GM18858 (cell line): ENCODE measurements around the gene NR3C2.
A peak's percentile ranks its signal among the peaks of the same experiment; 100 is the strongest.

ENCODE experiments used
- ATAC-seq: cut with Tn5 transposase; IDR thresholded peaks from one replicate; pipeline ENCODE4 v1.9.1; 2021; ENCODE audit not compliant: unreplicated experiment

Gene NR3C2

DNA sequence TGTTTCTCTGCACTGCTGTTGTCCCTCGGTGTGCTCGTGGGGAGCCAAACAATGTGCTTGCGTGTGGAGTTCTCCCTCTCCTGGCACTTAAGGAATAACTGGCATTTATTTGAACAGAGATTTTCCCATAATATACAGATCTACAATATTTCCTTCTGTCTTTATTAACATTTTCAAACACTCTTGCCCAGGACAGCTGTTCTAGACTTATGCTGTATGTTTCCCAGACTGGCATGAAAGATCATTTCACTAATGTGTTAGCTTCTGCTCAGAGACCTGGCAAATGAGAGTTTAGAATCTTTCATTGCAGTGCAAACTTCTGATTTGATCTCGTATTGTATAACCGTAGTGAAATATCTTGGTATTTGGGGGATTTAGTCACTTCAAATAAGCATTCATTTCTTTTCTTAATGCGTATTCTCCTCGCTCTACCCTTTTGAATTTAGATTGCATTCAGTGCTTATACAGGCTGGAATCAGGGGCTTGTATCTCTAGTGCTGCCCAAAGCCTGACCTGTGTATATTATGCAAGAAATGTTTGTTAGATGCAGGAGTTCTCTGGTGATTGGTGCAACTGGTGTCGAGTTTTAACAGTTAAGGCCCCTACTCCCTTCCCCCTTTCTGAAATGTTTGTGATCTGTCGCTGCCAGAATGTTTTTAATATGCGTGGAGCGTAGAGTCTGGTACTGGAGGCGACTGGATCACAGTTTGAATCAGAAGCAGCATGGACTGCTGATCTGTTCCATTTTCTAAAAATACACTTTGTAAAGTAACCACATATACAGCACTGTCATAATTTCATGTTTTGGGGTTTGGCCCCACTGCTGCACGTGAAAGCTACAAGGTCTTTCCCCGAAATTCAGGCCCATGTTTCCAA lies 384.0 kb downstream of the NR3C2 start:
- ATAC-seq: no peak

DNA sequence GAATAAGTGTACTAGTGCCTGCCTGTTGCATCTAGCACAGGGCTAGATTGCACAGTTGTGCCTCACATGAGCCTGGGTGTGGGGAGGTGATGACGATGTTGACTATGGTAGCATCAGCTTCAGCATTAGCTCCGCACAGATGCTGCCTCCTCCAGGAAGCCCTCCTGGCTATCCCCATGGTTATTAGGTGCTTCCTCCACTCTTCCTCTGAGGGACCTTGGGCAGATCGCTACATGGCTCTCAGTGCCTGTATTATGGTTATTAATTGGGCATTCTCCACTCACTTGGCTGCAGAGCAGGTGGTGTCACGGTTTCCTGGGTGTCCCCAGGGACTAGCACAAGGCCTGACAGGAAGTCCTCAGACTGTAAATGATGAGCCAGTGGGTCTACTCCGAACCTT lies 384.7 kb downstream of the NR3C2 start:
- peak; percentile 30 for ATAC-seq

DNA sequence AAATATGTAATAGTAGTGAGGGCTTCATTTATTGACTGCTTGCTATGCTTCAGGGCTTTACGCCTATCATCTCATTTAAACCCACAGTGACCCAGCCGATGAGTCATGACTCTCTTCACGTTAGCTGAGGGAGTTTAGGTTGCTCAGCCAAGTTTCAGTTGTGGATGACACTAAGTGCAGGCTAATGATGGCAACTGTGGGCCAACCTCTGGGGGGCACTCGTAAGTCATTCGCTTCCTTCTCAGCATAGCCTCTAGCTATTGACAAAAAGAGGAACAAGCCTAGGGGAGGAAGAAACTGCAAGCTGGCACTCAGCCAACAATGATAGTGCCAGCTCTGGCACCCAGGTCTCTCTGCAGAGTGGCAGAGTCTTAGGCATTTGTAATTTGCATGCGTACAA lies 385.3 kb downstream of the NR3C2 start:
- peak; percentile 79 for ATAC-seq

DNA sequence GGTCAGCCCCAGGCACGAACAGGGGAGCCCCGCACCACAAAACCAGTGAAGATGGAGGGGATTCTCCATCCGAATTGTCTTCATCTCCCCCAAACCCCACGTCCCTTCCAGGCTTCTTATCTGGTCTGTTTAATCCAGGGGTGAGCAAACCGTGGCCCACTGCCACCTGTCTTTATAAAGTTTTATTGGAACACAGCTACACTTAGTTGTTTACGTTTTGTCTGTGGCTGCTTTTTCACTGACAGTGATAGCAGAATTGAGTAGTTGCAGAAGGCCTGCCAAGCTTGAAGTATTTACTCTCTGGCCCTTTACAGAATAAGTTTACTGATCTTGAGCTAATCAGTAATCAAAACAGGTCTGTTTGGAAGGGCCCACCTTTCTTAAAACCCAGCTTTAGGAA lies 386.4 kb downstream of the NR3C2 start:
- no peak for ATAC-seq

DNA sequence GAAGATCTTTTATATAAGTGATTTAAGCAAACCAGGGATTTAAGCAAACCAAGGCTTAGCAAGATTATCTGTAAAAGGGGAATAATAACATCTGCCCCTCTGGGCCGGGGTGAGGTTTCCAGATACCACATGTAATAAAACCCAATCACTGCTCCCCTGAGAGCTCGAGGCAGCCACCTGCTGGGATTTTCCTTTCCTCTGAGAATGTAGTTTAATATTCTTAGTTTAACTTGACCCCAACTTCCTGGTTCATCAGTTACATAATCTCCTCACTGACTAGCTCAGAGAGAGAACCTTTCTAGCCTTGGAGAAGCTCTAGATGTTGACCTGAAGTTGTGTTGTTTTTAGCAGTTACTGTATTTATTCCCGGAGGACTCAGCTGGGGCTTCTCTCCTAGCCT lies 387.9 kb downstream of the NR3C2 start:
- ATAC-seq: no peak

- ATAC-seq: no peak
These were observed 388.8 kb downstream of the NR3C2 start for GRCh38 chr4:148053298-148054003.

DNA sequence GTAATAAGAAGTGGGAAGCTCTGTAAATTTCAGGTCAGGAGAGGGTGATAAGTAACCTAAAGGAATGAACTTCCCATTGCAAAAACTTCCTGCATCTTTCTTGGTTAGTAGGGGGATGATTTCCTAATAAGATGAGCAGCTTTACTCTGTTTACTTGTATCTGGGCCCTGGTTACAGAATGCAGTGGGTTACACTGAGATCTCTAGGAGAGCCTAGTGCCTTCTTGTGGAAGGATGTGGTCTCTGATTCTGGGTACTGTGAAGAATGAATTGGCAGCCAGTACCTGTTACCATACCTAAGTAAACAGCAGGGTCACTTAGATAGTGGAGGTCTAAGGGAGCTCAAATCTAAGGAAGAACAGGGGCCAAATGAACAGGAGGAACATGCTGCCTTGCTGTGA lies 389.8 kb downstream of the NR3C2 start:
- ATAC-seq: no peak

DNA sequence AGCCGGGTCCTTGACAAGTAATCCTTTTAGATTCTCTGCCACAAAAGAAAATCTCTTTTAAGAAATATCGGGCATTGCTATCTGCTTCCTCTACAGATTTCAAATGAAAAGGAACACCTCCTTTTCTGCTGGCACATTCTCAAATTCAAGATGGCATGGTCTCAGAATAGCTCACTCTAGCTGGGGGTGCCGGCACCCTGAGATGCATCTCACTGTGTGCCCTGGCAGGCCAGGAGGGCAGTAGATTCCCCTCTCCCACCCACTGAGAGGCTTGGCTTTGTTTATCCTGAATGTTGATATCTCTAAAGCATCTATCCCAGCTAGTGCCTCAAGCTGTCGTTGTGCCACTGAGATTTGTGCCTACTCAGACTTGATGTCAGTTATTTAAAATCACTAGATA lies 390.8 kb downstream of the NR3C2 start:
- ATAC-seq: no peak

GRCh38 chr4:148048598-148048997 lies 393.6 kb downstream of the NR3C2 start:
- ATAC-seq: no peak

DNA sequence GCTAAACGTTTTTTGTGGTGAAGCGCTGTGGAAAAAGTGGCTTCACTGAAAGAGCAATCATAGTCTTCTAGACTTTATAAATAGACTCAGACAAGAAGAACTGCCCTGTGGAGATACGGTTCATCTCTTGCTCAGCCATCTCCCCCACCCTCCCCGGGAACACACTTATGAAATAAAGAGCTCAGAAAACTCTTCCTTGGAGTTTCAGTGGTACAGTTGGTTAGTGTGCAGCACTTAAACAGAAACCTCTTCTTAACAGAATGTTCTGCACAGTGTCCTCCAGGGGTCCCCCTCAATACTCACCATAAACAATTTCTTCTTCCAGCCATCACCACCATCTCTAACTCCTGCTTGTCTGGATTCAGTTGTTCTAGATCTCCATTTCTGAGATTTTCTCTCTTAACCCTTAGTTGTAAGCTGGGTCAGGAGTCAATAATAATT lies 397.3 kb downstream of the NR3C2 start:
- peak; percentile 96 for ATAC-seq

- no peak for ATAC-seq
These were observed 397.9 kb downstream of the NR3C2 start for GRCh38 chr4:148044089-148044911.

- ATAC-seq: no peak
These were observed 400.4 kb downstream of the NR3C2 start for GRCh38 chr4:148041606-148042329.

DNA sequence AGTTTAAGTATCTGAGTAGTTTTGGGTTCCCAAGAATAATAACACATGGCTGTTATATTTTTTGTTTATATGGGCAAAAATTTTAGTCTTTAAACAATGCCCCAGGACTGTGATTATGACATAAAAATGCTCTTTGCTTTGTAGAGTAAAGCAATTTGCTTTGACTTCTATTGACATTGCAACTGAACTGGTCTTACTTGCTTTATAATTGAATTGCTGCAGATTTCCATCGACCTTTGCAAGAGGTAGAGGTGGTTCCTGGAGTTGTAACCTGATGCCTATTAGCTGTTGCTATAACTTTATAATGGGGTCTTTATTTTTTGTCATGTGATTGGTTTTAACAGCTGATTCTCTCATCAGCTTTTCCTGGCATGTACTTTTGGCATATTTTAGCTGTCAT lies 407.4 kb downstream of the NR3C2 start:
- ATAC-seq: no peak

DNA sequence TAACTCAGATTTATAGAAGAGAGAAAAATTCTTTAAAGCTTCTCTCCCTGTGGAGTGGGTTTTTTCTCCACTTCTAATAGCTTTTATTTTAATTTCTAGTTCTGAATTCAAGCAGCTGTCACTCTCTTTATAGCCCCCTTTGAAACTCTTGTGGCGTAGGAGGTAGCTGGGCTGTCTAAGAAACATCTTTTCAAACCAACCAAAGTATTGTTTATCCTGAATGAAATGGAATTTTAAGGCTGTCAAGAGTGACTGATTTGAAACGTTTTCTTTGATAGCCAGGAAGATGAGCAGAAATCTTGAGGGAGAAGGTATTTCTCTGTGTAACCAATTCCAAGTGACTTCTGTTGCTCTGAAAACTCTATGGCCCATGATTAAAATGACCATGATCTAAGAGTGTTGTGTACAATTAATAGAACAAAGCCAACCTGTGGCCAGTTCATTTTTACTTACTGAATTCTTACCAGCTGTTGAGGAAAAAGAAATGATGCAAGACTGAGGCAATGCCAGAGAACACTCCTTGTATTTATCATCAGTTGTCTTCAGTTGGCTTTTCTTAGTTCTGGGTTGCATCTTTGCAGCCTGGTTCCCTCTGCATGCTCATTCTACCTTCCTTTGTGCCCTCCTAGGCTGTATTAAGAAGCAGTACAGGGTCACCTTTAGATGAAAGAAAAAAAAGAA lies 411.9 kb downstream of the NR3C2 start:
- no peak for ATAC-seq

DNA sequence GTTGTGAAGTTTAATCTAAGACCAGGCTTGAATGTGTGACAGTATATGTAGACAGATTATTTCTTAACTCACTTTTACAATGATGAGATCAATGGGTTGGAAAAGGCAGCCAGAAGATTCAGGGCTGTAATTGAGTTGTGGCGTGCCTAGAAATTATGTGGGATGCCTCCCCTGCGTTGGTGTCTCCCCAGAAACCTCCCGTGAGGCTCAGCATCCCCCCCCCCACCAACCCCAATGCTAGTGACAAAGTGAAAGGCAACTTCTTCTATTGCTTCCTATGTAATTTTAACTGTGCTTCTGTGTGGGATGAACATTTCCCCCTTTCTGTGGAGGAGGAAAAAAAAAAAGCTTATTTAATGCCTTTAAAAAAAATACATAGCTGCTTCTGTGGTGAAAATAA lies 412.4 kb downstream of the NR3C2 start:
- no peak for ATAC-seq
